GM21367 (cell line): ENCODE data around the gene FGF19.

Experiments used
- ATAC-seq: cut with Tn5 transposase; IDR thresholded peaks from one replicate; pipeline ENCODE4 v1.9.1; 2021; ENCODE audit not compliant: unreplicated experiment

Gene FGF19

GRCh38 chr11:69671734-69672465 lies 31.9 kb downstream of the FGF19 start:
- ATAC-seq: no peak

- no peak for ATAC-seq
Observed at GRCh38 chr11:69670158-69670845, 33.5 kb downstream of the FGF19 start.

- ATAC-seq: no peak
Observed at GRCh38 chr11:69669486-69669885, 34.3 kb downstream of the FGF19 start.

GRCh38 chr11:69667619-69668604 lies 35.9 kb downstream of the FGF19 start:
- no peak for ATAC-seq

GRCh38 chr11:69666752-69667536 lies 36.9 kb downstream of the FGF19 start:
- ATAC-seq: no peak

DNA sequence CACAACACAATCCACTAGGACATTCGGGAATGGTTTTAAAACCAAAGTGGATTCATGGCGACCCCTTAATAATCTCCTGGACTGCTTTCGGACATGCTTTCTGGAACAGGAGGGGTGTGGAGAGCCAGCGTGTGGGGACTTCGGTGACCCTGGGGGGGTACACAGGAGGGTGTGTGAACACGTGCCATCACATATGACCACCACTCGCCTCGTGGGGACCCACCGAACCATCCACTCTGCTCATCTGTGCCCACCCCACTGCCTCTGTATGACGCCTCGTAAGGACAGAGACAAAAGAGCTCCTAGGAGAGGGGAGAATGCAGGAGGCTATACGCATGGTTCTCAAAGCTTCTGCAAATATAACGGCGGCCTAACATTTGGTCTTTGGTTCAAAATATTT lies 37.6 kb downstream of the FGF19 start:
- no peak for ATAC-seq

GRCh38 chr11:69665669-69666068 lies 38.2 kb downstream of the FGF19 start:
- no peak for ATAC-seq

DNA sequence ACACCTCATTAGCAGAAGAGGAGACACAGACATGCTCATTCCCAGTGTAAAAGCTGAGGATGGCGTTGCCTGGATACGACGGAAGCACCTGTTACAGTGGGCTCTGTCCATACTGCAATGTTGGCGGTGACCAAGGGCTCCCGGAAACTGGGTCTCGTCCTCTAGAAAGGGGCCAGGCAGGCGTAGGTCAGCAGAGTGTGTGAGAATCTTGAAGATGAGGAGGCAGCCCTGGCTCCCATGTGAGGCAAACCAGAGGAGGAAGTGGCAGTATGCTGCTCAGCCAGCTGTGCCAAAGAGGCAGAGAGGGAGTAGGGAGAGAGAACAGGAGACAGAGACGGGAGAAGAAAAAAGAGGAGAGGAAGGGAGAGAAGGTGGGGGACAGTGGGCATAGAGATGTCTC lies 38.9 kb downstream of the FGF19 start:
- ATAC-seq: no peak

DNA sequence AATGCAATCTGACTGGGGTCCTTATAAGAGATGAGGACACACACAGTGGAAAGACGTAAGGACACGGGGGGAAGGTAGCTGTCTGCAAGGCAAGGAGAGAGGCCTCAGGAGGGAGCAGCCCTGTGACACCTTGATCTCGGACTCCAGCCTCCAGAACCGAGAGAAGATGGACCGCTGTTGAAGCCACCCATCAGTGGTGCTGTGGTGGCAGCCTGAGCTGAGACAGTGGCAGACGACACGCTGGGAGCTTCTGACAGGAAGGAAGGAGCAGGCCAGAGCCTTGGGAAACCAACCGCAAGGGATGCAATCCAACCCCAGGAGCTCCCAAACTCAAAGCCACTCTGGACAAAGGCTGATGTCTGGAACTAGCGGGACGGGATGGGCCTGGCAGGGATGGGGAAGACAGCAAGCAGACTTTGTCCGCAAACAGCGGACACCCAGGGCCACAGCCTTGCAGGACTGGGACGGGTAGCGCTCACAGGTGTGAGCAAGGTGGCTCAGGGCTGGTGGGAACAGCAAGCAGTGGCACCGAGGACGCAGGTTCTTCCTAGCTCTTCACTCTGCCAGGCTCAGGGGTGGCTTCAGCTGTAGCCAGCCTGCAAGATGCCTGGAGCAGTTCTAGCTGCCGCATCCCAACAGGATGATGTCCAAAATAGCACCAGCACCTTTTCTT lies 39.6 kb downstream of the FGF19 start:
- no peak for ATAC-seq

DNA sequence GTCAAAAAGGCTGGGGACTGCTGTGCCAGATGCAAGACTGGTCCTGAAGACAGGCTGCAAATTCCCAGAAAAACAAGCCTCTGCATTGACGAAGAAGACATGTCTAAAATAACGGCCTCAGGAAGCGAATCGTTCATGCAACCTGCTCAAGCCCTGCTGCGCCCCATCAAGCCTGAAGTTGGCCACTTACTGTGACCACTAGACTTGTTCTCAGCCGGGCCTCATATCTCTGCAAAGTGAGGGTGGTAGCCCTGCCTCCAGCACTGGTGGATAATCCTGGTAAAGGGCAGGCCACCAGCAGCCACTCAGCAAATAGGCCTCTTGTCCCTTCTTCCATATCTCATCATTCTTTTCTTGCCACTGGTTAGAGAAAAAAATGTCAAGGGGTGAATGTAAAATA lies 40.5 kb downstream of the FGF19 start:
- ATAC-seq: no peak

DNA sequence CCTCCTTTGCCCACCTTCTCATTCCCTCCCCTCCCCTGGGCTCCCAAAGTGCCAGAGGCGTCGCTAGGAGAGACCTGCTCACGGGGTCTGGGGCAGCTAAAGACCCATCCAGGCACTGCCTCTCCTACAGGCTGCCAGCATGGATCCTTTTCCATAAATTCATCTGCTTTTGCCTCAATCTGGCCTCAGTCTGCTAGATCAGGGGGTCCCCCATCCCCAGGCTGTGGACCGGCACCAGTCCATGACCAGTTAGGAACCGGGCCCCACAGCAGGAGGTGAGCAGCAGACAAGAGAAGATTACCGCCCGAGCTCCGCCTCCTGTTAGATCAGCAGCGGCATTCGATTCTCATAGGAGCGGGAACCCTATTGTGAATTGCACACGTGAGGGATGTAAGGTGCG lies 41.0 kb downstream of the FGF19 start:
- no peak for ATAC-seq

GRCh38 chr11:69662021-69662698 lies 41.7 kb downstream of the FGF19 start:
- ATAC-seq: no peak

DNA sequence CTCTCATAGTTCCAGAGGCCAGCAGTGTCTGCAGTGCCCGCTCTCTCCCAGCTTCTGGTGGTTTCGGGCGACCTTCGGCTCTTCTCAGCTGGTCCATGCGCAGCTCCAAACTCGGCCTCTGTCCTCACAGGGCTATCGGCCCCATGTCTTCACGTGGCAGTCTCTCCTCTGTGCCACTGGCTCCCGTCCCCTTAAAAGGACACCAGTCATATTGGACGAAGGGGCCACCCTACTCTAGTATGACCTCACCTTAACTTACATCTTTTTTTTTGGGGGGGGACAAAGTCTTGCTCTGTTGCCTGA lies 42.5 kb downstream of the FGF19 start:
- ATAC-seq: no peak

DNA sequence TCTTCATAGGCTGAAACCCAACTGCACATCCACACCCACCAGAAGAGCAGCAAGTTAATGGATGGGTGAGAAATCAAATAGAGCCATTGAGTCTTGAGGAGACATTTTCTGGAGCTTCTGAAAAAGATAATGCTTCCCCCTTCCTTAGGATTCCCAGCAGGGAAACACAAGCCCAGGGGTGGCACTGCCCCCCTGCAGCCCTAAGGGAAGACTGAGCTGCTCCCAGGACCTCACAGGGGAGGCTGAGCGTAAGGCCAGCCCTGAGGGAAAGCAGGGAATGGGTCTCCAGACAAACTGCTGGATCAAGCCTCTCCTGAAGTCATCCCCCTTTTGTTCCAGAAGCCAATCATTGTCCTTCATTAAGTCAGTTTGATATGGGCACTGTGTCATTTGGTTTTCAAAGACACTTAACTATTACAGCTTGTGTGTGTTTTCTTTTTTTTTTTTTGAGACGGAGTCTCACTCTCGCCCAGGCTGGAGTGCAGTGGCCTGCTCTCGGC lies 43.8 kb downstream of the FGF19 start:
- ATAC-seq: no peak

GRCh38 chr11:69659591-69659990 lies 44.2 kb downstream of the FGF19 start:
- no peak for ATAC-seq

GRCh38 chr11:69658626-69659450 lies 45.0 kb downstream of the FGF19 start:
- no peak for ATAC-seq

GRCh38 chr11:69657911-69658625 lies 45.8 kb downstream of the FGF19 start:
- no peak for ATAC-seq

DNA sequence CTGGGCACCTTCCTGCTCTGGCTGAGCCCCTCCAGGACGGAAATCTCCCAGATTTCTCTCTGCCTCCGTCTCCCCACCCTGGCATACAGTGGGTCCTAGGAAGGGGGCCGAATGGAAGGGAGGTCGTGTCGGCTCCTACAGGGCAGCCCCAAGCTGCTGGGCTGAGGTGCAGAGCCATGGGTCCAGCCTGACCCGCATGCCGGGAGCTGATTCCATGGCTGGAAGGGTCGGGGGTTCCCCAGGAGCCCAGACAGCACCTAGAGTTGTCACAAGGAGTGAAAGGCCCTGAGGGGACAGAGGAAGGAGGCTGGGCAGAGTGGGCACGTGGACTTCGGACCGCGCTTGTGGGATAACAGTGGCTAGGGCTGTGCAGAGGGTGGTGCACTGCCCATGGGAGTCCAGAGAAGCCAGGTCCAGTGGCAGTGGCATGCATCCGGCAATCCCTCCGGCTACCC lies 46.3 kb downstream of the FGF19 start:
- no peak for ATAC-seq
